ACC112 (cell line): ENCODE results near the gene CFAP99.
A peak's percentile ranks its signal among the peaks of the same experiment; 100 is the strongest.
"Not testable (repeated sequence)": the region's sequence is repeated elsewhere in the genome, so short reads cannot be mapped to it uniquely, and the experiment has no call there.

ENCODE experiments used
- H2AFZ ChIP-seq: fragments of 200-600 bp; sonication (generic); one replicate; pipeline ENCODE4 v1.6.0; 2017; ENCODE audit warnings: antibody characterized with exemption, low read length; ENCODE audit not compliant: unreplicated experiment
- H3K27ac ChIP-seq: fragments of 200-600 bp; sonication (generic); 2 replicates; pipeline ENCODE4 v1.5.1; 2014; ENCODE audit warnings: low read depth, mild to moderate bottlenecking, antibody characterized with exemption, low read length, moderate library complexity
- H3K27me3 ChIP-seq: fragments of 200-600 bp; sonication (generic); 2 replicates; pipeline ENCODE4 v1.6.1; 2014; ENCODE audit warnings: mild to moderate bottlenecking, antibody characterized with exemption, low read length, moderate library complexity, mixed read lengths; ENCODE audit not compliant: insufficient read depth
- H3K36me3 ChIP-seq: fragments of 200-600 bp; sonication (generic); 2 replicates; pipeline ENCODE4 v1.6.1; 2016; ENCODE audit warnings: mild to moderate bottlenecking, antibody characterized with exemption, low read length, moderate library complexity, mixed read lengths; ENCODE audit not compliant: insufficient read depth
- H3K4me1 ChIP-seq: fragments of 200-600 bp; sonication (generic); one replicate; pipeline ENCODE4 v1.6.1; 2016; ENCODE audit warnings: low read length, mixed read lengths; ENCODE audit not compliant: insufficient read depth, unreplicated experiment, control insufficient read depth
- H3K4me3 ChIP-seq: fragments of 200-600 bp; sonication (generic); 2 replicates; pipeline ENCODE4 v1.5.1; 2014; ENCODE audit warnings: mild to moderate bottlenecking, low read depth, low read length
- H3K79me2 ChIP-seq: fragments of 200-600 bp; sonication (generic); one replicate; pipeline ENCODE4 v1.6.0; 2016; ENCODE audit warnings: low read length; ENCODE audit not compliant: control insufficient read depth, unreplicated experiment, insufficient read depth

CFAP99 gene

DNA sequence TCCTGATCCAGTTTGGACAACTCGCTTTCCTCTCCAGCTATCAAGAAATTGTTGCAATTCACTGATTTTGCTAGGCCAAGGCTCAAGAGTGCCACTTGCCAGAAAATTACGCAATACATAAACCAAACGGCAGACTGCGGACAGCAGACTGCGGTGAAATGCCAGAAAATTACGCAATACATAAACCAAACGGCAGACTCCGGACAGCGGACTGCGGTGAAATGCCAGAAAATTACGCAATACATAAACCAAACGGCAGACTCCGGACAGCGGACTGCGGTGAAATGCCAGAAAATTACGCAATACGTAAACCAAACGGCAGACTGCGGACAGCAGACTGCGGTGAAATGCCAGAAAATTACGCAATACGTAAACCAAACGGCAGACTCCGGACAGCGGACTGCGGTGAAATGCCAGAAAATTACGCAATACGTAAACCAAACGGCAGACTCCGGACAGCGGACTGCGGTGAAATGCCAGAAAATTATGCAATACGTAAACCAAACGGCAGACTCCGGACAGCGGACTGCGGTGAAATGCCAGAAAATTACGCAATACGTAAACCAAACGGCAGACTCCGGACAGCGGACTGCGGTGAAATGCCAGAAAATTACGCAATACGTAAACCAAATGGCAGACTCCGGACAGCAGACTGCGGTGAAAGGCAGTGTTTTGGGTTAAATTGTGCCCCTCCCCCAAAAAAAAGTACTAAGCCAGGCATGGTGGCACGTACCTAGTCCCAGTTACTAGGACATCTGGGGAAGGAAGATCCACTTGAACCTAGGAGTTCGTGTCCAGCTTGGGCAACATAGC lies 11.4 kb downstream of the CFAP99 start:
- not testable (repeated sequence) for H3K4me3 ChIP-seq, H2AFZ ChIP-seq, H3K36me3 ChIP-seq, H3K4me1 ChIP-seq, H3K79me2 ChIP-seq, H3K27me3 ChIP-seq
- peak overlapping the region; percentile 50 for H3K27ac ChIP-seq

DNA sequence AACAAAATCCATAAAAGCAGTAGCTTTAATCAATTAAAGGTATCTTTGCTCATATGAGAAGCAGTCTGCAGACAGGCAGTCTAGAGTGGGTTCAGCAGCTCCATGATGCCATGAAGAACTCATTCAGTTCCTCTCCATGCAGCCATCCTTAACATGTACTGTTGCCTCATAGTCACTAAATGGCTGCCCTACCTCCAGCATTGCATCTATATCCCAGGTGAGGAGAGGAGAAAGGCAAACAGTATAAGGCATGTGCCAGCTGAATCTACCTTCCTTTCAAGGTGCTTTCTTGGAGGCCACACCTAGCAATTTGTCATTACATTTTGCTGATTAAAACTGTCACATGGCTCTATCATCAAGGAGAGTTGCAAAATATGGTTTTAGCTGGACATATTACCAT lies 13.2 kb downstream of the CFAP99 start:
- H3K4me3 ChIP-seq: no peak overlapping the region
- no peaks in the 10 kb centered on the region for H3K27me3 ChIP-seq
- no peak overlapping the region for H3K27ac ChIP-seq
- no peaks in the 10 kb centered on the region for H3K4me1 ChIP-seq
- H3K36me3 ChIP-seq: no peaks in the 10 kb centered on the region
- no peak overlapping the region for H2AFZ ChIP-seq
- no peaks in the 10 kb centered on the region for H3K79me2 ChIP-seq

DNA sequence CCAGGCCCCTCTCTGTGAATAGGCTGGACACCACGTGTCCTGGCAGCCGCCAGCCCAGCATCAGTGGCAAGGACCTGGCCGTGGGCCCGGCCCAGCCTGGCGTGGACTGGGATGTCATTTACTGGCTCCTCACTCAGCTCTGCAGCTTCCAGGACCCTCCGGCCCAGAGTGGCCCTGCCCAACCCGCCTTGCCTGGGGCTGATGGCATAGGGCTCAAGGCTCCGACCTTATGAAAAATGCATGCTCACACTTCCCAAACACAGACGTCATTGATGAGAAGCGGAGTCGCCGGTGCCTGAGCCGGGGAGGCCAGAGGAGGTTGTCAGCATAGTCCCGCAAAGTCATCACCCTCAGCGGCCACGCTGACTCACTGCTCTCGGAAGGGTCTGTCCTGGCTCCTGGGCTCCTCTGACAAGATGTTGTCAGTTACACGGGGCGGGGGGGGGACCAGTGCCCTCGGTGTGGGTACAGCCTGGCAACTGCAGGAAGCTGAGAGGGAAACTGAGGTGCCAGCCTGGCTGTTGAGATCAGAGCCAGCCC lies 14.3 kb downstream of the CFAP99 start:
- Histone ChIP-seq H3K79me2 (no peaks in the 10 kb centered on the region), H3K27ac (no peak overlapping the region), H3K4me3 (no peak overlapping the region)

DNA sequence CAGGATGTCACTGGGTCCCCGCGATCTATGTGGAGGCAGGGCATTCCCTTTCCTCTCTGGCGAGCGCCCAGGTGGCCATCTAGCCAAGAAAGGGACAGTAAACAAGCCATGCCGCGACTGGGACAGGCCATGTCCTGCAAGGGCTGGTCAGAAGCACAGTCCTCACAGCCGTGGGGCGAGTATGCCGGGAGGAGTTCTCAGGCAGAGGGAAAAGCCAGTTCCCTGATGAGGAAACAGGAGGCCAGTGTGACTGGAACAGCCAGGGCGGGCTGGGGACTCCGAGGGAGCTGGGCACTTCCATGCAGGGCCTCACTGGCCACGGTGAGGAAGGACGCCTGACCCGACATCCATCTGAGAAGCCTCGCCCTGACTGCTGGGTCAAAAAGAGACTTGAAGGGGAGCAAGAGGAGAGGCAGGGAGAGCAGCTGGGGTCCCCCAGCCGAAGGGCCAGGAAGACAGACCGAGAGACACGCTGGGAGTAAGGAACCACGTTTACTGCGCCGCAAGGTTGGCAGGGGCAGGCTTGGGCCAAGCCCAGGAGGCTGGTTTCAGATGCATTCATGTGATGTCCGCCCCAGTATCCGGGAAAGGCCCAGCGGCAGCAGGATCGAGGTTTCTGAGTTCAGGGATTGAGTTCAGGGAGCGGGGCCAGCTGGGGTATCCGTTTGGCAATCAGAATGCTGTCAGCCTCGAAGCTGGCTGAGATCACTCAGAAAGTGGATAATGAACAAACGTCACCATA lies 15.0 kb downstream of the CFAP99 start:
- Histone ChIP-seq H3K27ac (no peak overlapping the region), H2AFZ (no peak overlapping the region), H3K27me3 (no peaks in the 10 kb centered on the region), H3K4me3 (no peak overlapping the region), H3K4me1 (no peaks in the 10 kb centered on the region), H3K79me2 (no peaks in the 10 kb centered on the region), H3K36me3 (no peaks in the 10 kb centered on the region)

More for the DNA sequence above, 14.3 kb downstream of the CFAP99 start:
- H3K4me1 ChIP-seq: no peaks in the 10 kb centered on the region
- no peak overlapping the region for H2AFZ ChIP-seq
- no peaks in the 10 kb centered on the region for H3K36me3 ChIP-seq
- no peaks in the 10 kb centered on the region for H3K27me3 ChIP-seq

DNA sequence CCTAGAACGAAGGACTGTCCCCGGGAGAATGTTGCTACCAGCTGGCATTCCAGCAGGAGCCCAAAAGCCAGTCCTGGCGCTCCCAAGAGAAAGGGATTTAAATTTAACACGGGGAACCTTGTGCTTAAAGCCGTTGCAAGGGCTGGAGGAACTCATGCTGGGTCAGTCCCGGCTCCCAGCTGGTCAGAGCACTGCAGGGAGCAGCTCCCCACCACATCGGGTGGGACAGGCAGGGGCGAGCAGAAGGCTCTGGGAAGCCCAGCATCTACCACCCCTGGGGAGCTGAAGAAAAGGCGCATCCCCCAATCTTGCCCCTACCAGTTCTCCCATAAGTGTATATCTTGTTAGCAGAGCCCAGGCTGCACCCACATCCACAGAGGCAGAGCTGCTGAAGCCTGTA lies 15.7 kb downstream of the CFAP99 start:
- no peaks in the 10 kb centered on the region for H3K4me1 ChIP-seq
- H3K4me3 ChIP-seq: no peak overlapping the region
- no peaks in the 10 kb centered on the region for H3K36me3 ChIP-seq
- H3K27ac ChIP-seq: no peak overlapping the region
- no peaks in the 10 kb centered on the region for H3K27me3 ChIP-seq
- no peak overlapping the region for H2AFZ ChIP-seq
- H3K79me2 ChIP-seq: no peaks in the 10 kb centered on the region

DNA sequence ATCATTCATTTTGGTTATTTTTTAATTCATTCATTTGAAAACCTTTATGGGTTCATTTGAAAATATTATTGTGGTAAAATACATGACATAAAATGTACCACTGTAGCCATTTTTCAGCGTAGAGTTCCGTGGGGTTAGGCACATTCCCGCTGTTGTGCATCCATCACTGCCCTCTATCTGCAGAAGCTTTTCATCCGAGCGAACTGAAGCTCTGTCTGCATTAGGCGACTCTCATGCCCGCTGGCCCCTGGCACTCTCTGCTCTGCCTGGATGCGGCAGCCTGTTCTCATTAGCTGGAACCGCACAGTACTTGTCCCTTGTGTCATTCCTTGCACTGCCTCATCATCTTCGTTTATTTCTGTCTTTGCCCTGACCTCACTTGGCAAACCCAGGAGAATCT lies 17.5 kb downstream of the CFAP99 start:
- Histone ChIP-seq H2AFZ (no peak overlapping the region), H3K27ac (no peak overlapping the region), H3K79me2 (no peaks in the 10 kb centered on the region), H3K4me3 (no peak overlapping the region), H3K4me1 (no peaks in the 10 kb centered on the region), H3K27me3 (no peaks in the 10 kb centered on the region), H3K36me3 (no peaks in the 10 kb centered on the region)

DNA sequence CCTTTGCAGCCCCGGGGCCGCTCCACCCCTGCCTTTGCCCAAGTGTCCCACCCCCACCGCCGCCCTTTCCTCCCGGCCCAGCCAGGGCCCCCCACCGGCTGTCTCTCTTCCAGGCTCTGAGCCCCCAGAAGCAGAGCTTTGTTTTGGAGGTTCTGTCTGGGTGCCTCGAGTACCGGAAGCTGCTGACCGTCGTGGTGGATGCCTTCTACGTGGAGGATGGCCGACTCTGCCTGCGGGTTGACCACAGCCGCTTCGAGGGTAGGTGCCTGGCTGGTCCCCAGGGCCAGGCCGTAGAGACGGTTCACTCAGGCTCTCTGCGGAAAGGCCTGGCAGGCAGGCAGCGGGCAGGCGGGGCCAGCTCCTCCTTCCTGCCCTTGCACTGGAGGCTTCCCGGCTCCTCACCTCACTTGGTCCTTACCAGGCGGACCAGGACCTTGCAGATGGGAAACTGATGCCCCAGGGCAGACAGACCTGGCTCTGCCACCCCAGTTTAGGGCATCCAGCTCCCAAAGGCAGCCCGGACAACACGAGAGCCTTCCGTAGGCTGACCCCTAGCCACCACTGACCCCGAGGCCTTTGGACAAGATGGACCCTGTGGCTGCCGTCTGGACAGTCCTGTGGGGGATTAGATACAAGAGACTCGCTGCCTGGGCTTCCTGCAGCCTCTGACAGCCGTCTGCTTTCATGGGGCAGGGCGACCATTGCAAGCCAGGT lies 18.2 kb downstream of the CFAP99 start:
- Histone ChIP-seq H3K4me1 (no peaks in the 10 kb centered on the region), H3K27ac (no peak overlapping the region), H3K4me3 (no peak overlapping the region), H3K27me3 (no peaks in the 10 kb centered on the region), H2AFZ (no peak overlapping the region), H3K36me3 (no peaks in the 10 kb centered on the region), H3K79me2 (no peaks in the 10 kb centered on the region)

DNA sequence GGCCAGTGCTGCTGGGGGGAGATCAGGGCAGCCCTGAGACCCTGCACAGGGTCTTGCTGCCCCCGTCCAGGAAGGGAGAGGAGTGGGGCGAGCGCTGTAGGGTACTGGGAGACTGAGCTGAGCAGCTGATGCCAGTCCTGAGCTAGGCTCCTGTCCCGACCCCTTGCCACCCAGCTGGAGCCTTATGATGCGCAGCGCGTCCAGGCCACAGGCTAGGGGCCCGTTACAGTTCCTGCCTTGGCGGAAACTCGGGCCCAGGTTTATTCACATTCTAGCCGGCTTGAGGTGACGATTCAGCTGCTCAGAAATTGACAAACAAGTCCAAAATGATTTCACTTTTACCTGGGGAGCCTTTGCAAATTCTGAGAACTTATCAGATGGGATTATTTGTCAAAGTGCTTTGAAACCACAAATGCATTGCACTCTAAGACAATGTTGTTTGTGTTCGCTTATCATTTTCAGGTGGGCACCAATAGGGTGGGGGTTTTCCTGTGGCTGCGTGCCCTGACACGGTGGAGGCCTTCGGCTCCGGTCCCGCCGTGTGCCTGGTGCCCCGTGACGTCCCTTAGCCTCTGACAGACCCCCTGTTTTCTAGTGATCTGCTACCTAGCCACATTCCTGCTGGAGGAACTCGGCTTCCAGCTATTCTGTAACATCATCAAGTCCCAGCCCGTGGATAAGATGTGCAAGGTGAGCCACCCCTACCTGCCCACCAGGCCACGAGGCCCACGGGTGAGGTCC lies 18.9 kb downstream of the CFAP99 start:
- H3K4me1 ChIP-seq: no peaks in the 10 kb centered on the region
- H3K27me3 ChIP-seq: no peaks in the 10 kb centered on the region
- no peak overlapping the region for H3K27ac ChIP-seq
- H3K4me3 ChIP-seq: no peak overlapping the region
- H3K36me3 ChIP-seq: no peaks in the 10 kb centered on the region
- no peak overlapping the region for H2AFZ ChIP-seq
- H3K79me2 ChIP-seq: no peaks in the 10 kb centered on the region

DNA sequence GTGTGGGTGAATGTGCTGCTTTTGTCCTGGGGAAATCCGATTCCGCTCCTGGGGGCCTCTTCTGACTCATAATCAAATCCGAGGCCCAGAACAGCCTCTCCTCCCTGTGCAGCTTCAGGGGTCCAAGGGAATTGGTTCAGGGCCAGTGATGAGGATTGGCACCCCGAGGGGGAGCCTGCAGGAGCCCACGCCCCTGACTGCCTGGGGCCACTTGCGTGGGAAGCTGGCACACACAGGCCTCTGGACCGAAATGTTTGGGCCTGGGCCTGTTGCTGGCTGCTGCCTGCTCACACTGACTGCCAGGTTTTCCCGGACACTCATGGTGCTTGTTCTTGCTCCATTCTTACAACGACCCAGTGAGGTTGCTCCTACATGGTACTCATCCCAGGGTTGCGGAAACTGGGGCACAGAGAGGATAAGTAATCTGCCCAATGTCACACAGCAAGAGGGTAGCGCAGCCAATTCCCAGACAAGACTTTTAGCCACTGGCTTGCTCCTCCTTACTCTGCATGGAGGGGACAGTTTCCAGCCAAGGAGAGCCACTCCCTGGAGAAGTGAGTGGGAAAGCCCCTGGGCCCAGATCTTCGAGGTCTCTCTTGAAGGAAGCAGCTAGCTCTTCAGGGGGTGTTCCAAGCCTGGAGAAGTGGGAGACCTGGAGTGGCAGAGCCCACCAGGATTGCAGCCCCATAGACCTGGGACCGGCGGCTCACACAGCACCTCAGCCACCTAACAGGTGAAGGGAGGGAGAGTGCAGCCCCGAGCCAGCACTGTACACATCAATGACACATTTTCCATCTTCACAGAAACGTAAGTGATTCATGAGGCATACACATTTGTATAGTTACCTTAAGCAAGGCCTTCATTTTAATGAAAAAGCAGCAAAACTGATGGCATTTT lies 20.3 kb downstream of the CFAP99 start:
- Histone ChIP-seq H3K79me2 (no peaks in the 10 kb centered on the region), H3K27me3 (no peaks in the 10 kb centered on the region), H3K36me3 (no peaks in the 10 kb centered on the region), H3K27ac (no peak overlapping the region), H3K4me1 (no peaks in the 10 kb centered on the region), H3K4me3 (no peak overlapping the region), H2AFZ (no peak overlapping the region)
